HG03354 (cell line): Measurements from ENCODE around the gene THADA.

Experiments used
- ATAC-seq: cut with Tn5 transposase; IDR thresholded peaks from one replicate; pipeline ENCODE4 v1.9.1; 2021; ENCODE audit warnings: mild to moderate bottlenecking; ENCODE audit not compliant: unreplicated experiment, poor library complexity, severe bottlenecking

THADA gene

DNA sequence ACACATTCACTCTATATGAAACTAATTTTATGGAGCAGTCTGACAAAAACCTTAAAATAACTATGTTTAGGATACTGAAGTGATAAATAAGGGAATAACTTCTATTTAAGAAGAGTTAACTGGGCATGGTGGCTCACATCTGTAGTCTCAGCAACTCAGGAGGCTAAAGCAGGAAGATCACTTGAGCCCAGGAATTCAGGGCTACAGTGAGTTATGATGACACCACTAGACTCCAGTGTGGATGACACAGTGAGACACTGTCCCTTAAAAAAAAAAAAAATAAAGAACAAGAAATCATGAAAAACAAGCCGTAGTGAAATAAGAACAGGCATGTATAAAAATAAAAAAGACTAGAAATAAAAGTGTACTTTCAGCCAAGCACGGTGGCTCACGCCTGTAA, 82.0 kb downstream of the THADA start:
- ATAC-seq: no peak

GRCh38 chr2:43513216-43513615, 82.6 kb downstream of the THADA start:
- ATAC-seq: peak; percentile 87

DNA sequence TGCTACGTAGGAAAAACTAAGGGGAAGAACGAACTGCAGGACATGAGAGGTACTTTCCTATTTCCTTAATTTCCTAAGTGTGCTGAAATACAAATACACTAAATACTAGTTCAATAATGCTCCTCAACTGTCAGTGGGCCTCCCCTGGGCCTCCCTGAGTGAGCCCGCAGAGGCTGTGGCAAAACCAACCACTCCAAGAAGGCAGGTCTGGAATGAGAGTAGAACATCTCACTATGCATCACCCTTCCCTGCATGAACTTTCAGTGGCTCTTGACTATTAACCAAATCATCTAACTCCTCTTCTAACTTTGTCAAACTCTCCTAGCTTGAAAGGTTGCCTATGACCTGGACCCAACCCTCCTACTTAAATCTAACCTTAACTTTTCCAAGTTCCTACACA, 84.6 kb downstream of the THADA start:
- no peak for ATAC-seq

DNA sequence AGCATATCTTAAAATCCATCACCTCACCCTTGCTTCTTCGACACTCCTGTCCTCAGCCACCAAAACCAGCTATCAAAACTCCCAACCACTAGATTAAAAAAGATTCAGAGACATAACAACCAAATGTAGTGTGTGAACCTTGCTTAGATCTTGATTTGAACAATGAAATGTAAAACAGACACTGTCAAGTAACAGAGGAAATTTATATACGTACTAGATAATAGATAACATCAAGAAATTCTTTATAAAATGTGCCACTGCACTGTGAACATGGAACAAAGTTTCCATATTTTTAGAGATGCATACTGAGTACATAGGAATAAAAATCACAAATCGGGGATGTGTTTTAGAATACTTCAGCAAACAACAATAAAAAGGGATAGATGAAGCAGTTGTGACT, 86.0 kb downstream of the THADA start:
- no peak for ATAC-seq

DNA sequence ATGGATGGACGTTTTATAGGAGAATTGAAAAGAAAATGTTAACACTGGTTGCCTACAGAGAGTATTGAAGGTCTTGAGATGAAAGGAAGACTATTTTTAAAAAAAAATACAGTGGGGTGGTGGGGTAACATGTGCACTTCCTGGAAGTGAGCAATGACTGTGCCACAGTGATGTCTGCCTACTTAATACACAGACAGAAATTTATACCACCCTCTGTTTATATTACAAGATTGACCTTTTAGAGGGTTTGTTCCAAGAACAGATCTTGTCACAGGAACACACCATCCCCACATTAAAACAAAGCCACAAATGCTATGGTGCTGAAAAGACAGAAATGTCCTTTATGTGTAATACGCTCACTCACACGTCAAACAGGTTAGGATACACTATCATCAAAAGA, 87.6 kb downstream of the THADA start:
- no peak for ATAC-seq

DNA sequence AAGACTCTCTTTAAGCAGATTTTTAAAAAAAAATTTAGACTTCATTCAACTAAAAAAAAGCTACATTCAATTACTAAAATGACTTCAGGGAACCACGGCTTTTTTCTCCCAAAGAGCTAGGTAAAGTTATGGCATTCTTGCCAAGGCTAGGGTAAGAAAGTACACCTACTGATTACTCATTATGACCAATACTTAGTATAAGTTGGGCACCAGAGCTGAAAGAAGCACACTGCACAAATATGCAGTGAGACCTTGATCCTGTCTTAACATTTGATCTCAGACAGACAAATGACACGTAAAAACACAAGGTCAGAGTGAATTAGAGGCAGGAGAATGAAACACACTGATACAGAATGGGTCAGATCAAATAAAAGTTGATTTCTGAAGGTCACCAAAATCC, 88.7 kb downstream of the THADA start:
- no peak for ATAC-seq

DNA sequence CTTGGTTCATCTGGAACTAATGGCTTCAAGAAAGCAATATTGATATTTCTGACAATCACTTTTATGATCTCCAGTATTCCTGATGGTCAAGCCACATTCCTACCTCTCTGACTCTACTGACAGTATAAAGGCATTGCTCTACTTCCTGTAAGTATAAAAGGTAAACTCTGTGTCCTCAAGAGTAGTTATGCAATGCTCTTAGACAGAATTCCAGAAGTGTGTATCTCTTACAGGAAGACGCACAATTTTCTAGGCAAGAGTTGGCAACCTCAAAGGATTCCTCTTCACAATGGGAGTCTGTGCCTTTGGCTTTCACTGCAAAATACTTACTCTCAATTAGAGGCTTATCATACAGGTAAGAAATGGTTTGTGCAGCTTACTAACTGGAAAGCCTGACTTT, 100.1 kb downstream of the THADA start:
- ATAC-seq: no peak

- ATAC-seq: no peak
Observed at GRCh38 chr2:43493954-43494353, 101.9 kb downstream of the THADA start.

- no peak for ATAC-seq
Observed at GRCh38 chr2:43491065-43491639, 104.7 kb downstream of the THADA start.

GRCh38 chr2:43490252-43490786, 105.5 kb downstream of the THADA start:
- ATAC-seq: no peak

- ATAC-seq: no peak
Observed at GRCh38 chr2:43488737-43489136, 107.1 kb downstream of the THADA start.

- ATAC-seq: no peak
Observed at GRCh38 chr2:43486603-43487002, 109.2 kb downstream of the THADA start.

GRCh38 chr2:43484323-43484930, 111.4 kb downstream of the THADA start:
- ATAC-seq: no peak

DNA sequence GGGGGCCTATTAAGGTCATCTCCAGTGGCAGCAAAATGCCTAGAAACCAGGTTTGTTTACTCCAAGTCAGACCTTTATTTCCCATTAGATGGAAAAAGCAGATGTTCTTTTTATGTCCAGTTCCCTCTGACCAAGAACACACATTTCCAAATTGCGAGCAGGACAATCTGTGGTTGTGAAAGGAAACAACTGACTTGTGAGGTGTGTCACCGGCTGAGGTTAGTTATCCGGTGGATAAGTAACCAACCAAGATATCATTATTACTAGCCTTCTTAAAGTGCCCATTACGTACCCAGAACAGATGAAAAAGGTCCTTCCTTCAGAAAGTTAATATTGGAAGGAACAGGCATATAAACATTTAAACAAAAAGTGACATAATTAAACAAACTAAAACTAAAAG, 112.9 kb downstream of the THADA start:
- peak; percentile 89 for ATAC-seq

- ATAC-seq: peak; percentile 45
Observed at GRCh38 chr2:43481927-43482542, 113.8 kb downstream of the THADA start.

DNA sequence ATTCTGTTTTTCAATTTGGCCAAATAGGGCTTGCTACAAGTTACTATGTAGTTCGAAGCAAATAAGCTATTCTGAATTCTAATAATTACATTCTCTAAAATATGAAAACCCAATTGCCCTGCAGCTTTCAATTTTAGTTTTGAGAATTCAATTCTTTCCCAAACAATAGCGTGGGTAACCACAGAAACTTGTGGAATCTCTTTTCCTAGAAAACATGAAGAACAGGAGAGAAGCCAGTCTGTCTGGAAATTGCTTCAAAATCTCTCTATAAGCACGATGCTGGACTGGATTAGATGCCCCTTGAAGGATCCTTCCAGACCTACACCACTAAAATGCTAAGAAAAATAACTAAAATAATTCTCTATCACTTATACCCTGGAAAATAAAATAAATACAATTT, 115.0 kb downstream of the THADA start:
- no peak for ATAC-seq

DNA sequence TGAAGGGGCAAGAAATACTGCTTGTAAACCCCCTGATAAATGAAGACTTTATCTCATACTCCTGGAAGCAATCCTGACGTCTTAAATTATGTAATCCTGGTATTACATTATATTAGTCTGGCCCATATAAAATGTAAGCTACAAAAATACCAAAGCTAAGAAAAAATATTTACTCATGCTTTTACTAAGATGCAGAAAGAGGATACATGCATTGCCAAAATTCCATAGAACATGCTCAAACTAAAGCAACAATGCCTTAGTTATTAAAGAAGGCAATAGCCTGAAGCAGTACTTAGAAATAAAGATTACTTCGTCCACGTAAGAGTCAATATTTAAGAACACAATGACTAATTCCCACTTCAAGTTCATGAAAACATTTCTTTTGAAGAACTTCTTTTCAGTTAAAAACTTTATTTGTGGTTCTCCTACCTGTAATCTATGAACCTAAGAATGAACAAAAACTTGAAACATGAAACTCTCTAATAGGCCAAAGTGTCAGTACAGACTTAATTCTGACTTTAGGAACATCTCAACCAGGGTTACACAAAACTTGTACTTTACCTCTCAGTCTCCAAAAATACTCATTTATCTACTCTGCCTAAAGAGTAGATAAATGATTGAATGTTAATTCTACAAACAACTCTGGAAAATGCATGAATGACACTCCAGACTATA, 117.3 kb downstream of the THADA start:
- ATAC-seq: no peak

- ATAC-seq: no peak
Observed at GRCh38 chr2:43475922-43476321, 119.9 kb downstream of the THADA start.

DNA sequence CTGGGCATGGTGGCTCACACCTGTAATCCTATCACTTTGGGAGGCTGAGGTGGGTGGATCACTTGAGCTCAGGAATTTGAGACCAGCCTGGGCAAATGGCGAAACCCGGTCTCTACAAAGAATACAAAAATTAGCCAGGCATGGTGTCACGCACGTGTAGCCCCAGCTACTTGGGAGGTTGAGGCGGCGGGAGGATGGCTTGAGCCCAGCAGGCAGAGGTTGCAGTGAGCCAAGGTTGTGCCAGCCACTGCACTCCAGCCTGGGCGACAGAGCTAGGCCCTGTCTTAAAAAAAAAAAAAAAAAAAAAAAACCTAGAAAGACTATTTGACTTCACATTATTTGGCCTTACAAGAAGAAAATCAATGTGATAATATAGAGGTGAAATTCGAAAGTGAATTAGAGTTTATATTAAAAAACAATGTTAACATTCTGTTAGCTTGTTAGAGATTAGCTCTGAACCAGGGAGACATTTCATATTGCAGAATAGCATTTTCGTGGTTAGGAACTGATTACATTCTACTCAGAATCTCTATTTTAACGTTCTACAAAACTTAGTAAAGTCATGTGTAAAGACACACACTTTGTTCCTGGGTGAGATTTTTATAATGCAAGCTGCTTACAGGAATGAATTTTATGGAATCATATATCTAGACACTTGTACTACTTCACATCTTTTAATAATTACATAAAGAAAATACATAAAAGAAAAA, 120.5 kb downstream of the THADA start:
- no peak for ATAC-seq

- ATAC-seq: no peak
Observed at GRCh38 chr2:43474273-43474672, 121.6 kb downstream of the THADA start.
